Measurements from ENCODE around the gene ABCC6.
"Not testable (repeated sequence)": the region's sequence is repeated elsewhere in the genome, so short reads cannot be mapped to it uniquely, and the experiment has no call there.

The ABCC6 gene

GRCh38 chr16:16188827-16189226, 34.5 kb downstream of the ABCC6 start:
- DNase-seq, result no peak

DNA sequence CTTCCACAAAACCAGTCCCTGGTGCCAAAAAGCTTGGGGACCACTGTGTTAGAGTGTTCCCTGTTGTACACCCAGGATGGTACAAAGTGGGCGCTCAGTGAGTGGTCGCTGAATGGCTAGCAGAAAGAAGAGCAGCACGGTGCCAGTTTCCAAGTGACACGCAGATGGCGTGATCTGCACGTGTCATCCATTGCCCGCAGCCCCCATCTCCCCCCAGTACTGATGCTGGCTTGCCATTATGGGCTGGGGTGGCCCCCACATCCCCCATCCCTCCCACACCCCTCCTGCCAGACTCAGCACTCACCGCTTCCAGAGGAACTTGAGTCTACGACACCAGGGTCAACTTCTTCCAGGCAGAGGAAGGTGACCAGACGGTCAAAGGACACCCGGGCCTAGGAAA, 36.5 kb downstream of the ABCC6 start:
- DNase-seq, result no peak

DNA sequence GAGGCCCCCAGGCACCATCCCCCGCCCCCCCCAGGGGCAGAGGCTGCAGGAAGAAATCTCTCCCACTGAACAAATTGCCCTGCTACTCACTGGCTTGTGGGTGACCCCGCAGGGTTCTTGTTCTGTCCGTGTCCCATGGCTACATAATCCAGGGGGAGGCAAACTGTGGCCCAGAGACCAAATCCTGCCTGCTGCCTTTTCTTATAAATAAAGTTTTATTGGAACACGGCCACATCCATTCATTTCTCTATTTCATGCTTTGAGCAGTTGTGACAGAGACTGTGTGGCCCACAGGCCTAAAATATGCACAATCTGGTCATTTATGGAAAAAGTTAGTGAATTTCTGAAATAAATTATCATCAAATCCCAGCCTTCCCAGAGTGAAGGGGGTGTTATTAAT, 38.2 kb downstream of the ABCC6 start:
- DNase-seq, result no peak

- no peak for DNase-seq
Observed at GRCh38 chr16:16184594-16184993, 38.7 kb downstream of the ABCC6 start.

- DNase-seq, result no peak
Observed at GRCh38 chr16:16183562-16183961, 39.7 kb downstream of the ABCC6 start.

GRCh38 chr16:16182918-16183317, 40.4 kb downstream of the ABCC6 start:
- DNase-seq, result no peak

DNA sequence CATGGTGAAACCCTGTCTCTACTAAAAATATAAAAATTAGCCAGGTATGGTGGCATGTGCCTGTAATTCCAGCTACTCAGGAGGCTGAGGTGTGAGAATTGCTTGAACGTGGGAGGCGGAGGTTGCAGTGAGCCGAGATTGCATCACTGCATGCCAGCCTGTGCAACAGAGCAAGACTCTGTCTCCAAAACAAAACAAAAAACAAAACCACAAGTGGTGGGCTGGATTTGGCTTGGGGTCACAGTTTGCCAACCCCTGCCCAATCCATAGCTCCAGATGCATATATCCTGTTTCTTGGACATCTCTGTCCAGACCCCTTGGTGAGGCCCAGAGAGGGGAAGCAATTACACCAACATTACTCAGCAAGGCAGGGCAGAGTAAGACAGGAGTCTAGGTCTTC, 41.5 kb downstream of the ABCC6 start:
- not testable (repeated sequence) for DNase-seq

DNA sequence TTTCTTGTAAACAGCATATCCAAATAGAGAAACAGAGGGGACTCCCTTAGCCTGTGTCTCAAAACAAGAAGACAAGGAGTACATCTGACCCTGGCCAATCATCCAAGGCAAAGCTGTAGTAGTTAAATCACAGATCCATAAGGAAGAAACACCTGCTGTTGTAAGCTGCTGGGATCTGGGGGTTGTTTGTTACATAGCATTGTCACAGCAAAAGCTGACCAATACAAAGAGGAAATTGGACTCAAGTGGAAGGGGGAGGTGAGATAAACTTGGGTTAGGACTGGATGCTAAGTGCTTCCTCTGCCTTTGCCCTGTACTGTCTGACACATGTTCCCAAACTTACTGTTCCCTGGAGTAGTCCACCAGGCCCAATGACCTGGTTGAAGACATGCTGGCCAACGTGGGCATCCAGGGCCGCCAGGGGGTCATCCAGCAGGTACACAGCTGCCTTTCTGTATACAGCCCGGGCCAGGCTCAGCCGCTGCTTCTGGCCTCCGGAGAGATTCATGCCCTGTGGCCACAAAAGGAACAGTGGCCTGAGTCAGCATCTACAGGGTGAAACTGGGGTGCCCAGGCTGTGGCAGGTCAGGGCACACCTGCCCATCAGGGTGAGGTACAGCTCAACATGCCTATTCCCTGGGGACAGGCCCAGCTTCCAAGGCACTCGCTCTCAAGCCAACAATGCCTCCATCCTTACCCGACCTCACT, 44.7 kb downstream of the ABCC6 start:
- DNase-seq, result no peak

DNA sequence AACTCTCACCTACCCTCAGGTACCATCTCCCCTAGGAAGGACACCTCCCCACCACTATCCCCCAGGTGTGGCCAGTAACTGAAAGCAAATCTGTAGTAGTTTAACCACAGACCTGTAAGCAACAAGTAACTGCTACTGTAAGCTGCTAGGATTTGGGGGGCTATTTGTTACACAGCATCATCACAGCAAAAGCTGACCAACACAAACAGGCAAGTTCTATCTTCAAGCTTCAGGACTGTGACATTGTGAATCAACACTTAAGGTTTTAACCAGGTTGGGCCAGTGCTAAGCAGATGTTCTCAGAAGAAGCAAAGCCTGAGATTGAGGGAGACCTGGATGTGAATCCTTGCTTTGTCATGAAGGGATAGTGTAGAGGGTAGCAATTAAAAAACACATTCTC, 47.0 kb downstream of the ABCC6 start:
- DNase-seq, result no peak

DNA sequence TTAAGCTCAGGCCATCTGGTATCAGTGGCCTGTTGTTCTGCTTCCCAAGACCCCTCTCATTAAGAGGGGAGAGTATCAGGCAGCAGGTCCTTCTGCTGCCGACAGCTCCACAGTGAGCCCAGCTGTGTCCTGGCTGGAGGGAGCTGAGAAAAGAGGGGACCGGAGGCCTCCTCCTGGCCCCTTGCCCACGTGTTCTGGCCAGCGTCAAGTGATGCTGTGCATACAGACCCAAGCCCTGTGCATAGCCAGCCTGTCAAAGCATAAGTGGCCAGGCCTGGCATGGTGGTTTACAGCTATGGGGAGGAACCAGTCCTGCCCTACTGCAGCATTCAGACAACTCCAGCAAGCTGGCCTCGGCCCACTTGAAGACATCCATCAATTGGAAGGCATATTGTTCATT, 48.0 kb downstream of the ABCC6 start:
- no peak for DNase-seq

GRCh38 chr16:16172991-16173390, 50.3 kb downstream of the ABCC6 start:
- no peak for DNase-seq

GRCh38 chr16:16171332-16171919, 51.9 kb downstream of the ABCC6 start:
- DNase-seq, result no peak

- no peak for DNase-seq
Observed at GRCh38 chr16:16169615-16170014, 53.7 kb downstream of the ABCC6 start.

DNA sequence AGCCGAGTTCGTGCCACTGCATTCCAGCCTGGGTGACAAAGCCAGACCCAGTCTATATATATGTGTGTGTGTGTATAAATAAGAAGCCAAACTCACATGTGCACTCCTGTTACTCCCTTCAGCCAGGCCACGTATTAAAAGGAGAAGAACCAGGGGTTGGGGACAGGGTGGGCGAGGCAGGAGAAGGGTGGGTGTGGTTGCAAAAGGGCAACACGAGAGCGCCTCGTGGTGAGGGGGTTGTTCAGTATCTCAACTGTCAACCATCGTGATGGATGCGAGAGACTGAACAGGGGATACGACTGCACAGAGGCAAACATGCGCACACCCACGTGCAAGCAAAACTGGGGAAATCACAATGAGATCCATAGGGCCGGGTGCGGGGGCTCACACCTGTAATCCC, 54.9 kb downstream of the ABCC6 start:
- DNase-seq, result no peak

DNA sequence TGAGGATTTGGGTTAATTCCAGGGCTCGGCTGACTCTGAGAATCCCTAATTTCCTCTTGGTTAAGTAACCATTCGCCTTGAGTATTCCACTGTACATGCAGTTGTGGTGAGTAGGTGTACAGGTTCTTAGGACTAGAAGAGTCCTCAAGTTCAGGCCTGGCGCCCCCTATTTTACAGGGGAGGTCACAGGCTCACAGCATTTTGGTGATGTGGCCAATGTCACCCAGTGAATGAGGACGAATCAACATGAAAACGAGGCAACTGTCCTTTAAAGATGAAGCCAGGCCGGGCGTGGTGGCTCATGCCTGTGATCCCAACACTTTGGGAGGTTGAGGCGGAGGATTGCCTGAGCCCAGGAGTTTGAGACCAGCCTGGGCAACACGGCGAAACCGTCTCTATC, 55.4 kb downstream of the ABCC6 start:
- DNase-seq, result no peak

GRCh38 chr16:16166949-16167348, 56.3 kb downstream of the ABCC6 start:
- no peak for DNase-seq

DNA sequence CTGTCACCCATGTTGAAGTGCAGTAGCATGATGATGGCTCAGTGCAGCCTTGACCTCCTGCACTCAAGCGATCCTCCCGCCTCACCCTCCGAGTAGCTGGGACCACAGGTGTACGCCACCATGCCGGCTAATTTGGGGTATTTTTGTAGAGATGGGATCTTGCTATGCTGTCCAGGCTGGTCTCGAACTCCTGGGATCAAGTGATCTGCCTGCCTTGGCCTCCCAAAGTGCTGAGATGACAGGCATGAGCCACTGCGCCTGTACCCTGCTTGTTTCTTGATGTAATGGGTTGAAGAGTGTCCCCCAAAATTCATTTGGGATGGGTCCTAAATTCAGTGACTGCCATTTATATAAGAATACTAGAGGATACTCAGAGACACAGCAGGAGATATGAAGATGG, 57.2 kb downstream of the ABCC6 start:
- no peak for DNase-seq

DNA sequence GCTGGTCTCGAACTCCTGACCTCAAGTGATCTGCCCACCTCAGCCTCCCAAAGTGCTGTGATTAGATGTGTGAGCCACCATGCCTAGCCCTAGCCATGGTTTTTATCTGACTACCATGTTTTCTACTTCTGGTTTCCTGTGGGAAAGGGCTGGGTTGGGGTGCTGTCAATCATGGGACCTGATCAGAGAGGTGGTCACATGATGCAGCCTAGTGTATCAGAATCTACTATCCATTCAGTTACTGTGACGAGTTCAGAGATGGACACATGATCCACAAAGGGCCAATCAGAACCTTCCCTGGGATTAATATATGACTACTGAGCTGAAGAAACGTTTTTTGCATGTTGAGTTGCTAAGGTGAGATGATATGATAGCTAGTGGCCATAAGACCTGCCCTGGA, 59.1 kb downstream of the ABCC6 start:
- DNase-seq, result no peak

GRCh38 chr16:16163571-16163970, 59.7 kb downstream of the ABCC6 start:
- DNase-seq, result no peak

GRCh38 chr16:16163109-16163508, 60.2 kb downstream of the ABCC6 start:
- DNase-seq, result no peak

- no peak for DNase-seq
Observed at GRCh38 chr16:16162591-16162990, 60.7 kb downstream of the ABCC6 start.

DNA sequence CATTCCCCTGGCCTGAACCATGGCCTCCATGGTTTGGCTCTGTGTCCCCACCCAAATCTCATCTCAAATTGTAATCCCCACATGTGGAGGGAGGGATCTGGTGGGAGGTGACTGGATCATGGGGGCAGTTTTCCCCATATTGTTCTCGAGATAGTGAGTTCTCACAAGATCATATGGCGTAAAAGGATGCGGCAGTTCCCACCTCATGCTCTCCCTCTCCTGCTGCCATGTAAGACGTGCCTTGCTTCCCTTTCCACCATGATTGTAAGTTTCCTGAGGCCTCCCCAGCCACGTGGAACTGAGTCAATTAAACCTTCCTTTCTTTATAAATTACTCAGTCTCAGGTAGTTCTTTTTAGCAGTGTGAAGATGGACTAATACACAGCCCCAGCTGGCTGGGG, 61.5 kb downstream of the ABCC6 start:
- not testable (repeated sequence) for DNase-seq

DNA sequence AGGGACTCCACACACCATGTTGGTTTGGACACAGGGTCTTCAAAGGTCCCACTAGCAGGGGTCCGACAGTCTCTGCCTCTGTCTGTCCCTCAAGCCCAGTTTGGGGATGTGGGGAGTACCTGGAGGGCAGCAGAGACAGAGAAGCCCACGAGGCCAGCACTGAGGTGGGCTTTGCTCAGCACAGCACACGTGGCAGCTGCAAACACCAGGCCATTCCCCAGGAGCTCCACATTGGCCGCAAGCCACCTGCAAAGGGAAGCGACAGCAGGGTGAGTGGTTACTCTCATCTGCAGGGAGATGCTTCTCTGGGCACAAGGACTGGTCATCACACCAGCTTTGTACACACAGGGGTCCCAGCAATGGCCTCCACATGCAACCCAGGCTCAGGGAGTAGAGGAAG, 62.0 kb downstream of the ABCC6 start:
- DNase-seq, result no peak

DNA sequence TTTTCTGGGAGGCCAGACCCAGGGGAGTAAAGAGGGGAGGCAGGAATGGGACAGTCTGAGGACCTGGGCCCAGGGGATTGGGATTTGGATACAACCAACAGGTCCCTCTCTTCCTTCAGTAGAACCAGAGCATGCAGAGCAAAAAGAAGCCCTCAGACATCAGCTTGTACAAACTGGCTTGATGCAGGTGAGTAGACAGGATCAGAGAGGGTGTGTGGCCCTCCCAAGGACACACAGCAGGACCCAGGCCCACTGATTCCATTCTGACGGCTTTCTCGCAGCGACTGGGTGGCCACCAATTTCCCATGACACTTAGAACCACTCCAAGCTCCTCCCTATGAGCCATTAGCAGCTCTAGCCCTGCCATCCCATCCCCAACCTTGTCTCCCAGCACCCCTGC, 63.6 kb downstream of the ABCC6 start:
- DNase-seq, result no peak

DNA sequence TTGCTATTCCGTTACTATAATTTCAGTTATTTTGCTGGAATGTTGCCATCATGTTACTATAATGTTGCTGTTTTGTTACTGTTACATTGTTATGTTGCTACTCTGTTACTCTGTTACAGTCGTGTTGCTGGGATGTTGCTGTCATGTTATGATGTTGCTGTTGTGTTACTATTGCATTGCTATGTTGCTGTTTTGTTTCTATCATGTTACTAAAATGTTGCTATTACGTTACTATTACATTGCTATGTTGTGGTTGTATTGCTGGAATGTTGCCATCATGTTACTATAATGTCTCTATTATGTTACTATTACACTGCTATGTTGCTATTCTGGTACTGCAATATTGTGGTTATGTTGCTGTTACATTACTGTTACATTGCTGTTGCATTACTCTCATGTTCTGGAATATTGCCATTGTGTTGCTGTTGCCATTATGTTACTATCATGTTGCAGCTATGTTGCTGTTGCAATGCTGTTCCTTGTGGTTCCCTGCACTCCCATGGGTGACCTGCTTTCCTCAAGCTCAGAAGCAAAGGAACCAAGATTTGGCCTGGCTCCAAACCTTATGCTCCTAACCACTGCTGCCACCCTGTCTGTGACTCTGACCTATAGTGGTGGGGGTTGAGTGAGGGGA, 64.4 kb downstream of the ABCC6 start:
- no peak for DNase-seq
